ENCODE results near the gene GIPC1.

GRCh38 chr19:14434543-14435319 lies 61.2 kb downstream of the GIPC1 start:
- TF ChIP-seq CTCF (IDR thresholded peaks at IDR 0.05) (no peak), POLR2A (IDR thresholded peaks at IDR 0.05) (peak in 1 of 2 donors; percentile 32)

All from adrenal gland (tissue), 5 donors.